ENCODE data around the gene NRDE2.

NRDE2 gene

GRCh38 chr14:90299408-90299807, 32.3 kb downstream of the NRDE2 start:
- DNase-seq (ENCODE audit: low spot score): no peak

GRCh38 chr14:90297876-90298629, 33.7 kb downstream of the NRDE2 start:
- no peak for DNase-seq (ENCODE audit: low spot score)

- DNase-seq (ENCODE audit: low spot score): no peak
Measured at GRCh38 chr14:90296641-90297040, 35.1 kb downstream of the NRDE2 start.

GRCh38 chr14:90295870-90296516, 35.7 kb downstream of the NRDE2 start:
- no peak for DNase-seq (ENCODE audit: low spot score)

GRCh38 chr14:90294872-90295271, 36.9 kb downstream of the NRDE2 start:
- no peak for DNase-seq (ENCODE audit: low spot score)

GRCh38 chr14:90293766-90294730, 37.7 kb downstream of the NRDE2 start:
- no peak for DNase-seq (ENCODE audit: low spot score)

GRCh38 chr14:90291699-90292098, 40.0 kb downstream of the NRDE2 start:
- DNase-seq (ENCODE audit: low spot score): no peak

GRCh38 chr14:90290337-90291011, 41.3 kb downstream of the NRDE2 start:
- no peak for DNase-seq (ENCODE audit: low spot score)

GRCh38 chr14:90288651-90289355, 42.9 kb downstream of the NRDE2 start:
- no peak for DNase-seq (ENCODE audit: low spot score)

- no peak for DNase-seq (ENCODE audit: low spot score)
Measured at GRCh38 chr14:90287791-90288190, 44.0 kb downstream of the NRDE2 start.

GRCh38 chr14:90281756-90282155, 50.0 kb downstream of the NRDE2 start:
- DNase-seq (ENCODE audit: low spot score): no peak

- peak; percentile 42 for DNase-seq (ENCODE audit: low spot score)
Measured at GRCh38 chr14:90281261-90281660, 50.5 kb downstream of the NRDE2 start.

GRCh38 chr14:90280096-90280495, 51.6 kb downstream of the NRDE2 start:
- no peak for DNase-seq (ENCODE audit: low spot score)

GRCh38 chr14:90278199-90279175, 53.3 kb downstream of the NRDE2 start:
- DNase-seq (ENCODE audit: low spot score): no peak

GRCh38 chr14:90277581-90278198, 54.1 kb downstream of the NRDE2 start:
- no peak for DNase-seq (ENCODE audit: low spot score)

GRCh38 chr14:90276646-90277367, 54.9 kb downstream of the NRDE2 start:
- no peak for DNase-seq (ENCODE audit: low spot score)

GRCh38 chr14:90275820-90276219, 55.9 kb downstream of the NRDE2 start:
- no peak for DNase-seq (ENCODE audit: low spot score)

GRCh38 chr14:90275458-90275814, 56.3 kb downstream of the NRDE2 start:
- no peak for DNase-seq (ENCODE audit: low spot score)

All from kidney capillary endothelial cell (primary cell).